Tibial nerve (tissue), 4 donors: ENCODE data around the gene FOS. TPM values are rescaled to one million over a fixed set of nuclear protein-coding genes. Genes with fewer than 3 reads are reported as not detected.

Source experiments
- DNase-seq, 2 donors: peaks; one replicate each; pipeline ENCODE4 v3.0.0-alpha.2; 2019; ENCODE audit warnings: low spot score in 2 of 2
- H3K27ac ChIP-seq, 4 donors: fragments of 200-600 bp; sonication (generic) in 3 of 4; one replicate each; pipeline ENCODE4 v1.5.1; 2017 to 2019; ENCODE audit warnings: mild to moderate bottlenecking in 1 of 4
- H3K27me3 ChIP-seq, 2 donors: fragments of 200-600 bp; sonication (generic) in 1 of 2; one replicate each; pipeline versions ENCODE4 v1.5.1 to v1.6.0; 2017 to 2019
- H3K36me3 ChIP-seq, 3 donors: fragments of 200-600 bp; sonication (generic); one replicate each; pipeline ENCODE4 v1.5.1; 2018 to 2019
- H3K4me1 ChIP-seq, 4 donors: fragments of 200-600 bp; sonication (generic) in 3 of 4; one replicate each; pipeline ENCODE4 v1.5.1; 2017 to 2019
- H3K4me3 ChIP-seq, 4 donors: fragments of 200-600 bp; sonication (generic) in 3 of 4; one replicate each; pipeline ENCODE4 v1.5.1; 2017 to 2019; ENCODE audit warnings: mild to moderate bottlenecking in 1 of 4, moderate library complexity in 1 of 4
- H3K9me3 ChIP-seq, 4 donors: fragments of 200-600 bp; sonication (generic) in 3 of 4; one replicate each; pipeline ENCODE4 v1.5.1; 2017 to 2019
- EP300 ChIP-seq, 2 donors: sonication (generic); formaldehyde crosslinking; IDR thresholded peaks; one replicate each; pipeline ENCODE4 v1.6.1; 2017; ENCODE audit warnings: antibody characterized with exemption in 2 of 2, mild to moderate bottlenecking in 1 of 2
- POLR2A ChIP-seq, 2 donors: fragments of 450-650 bp; IDR thresholded peaks; one replicate each; pipeline ENCODE4 v1.6.1; 2017; ENCODE audit warnings: antibody characterized with exemption in 2 of 2, mild to moderate bottlenecking in 2 of 2, moderate library complexity in 2 of 2
- WGBS, 2 donors: methylation state at CpG; one replicate each; pipeline ENCODE4 v1.1.5; 2018; 5-methylcytosine and 5-hydroxymethylcytosine counted together
- total RNA-seq, 4 donors: library from RNA; depleted of rRNA; stranded (reverse); fragments of >200 nt; gene quantifications; one replicate each; pipeline ENCODE4 v1.1.0, GENCODE V29; 2016
- TF ChIP-seq, protein P1 (sequence below), 5 experiments: fragments of 200-600 bp in 3 of 5; fragments of 450-650 bp in 2 of 5; sonication (generic) in 3 of 5; IDR thresholded peaks; one replicate each; pipeline ENCODE4 v1.5.1; 2016 to 2019; ENCODE audit warnings: antibody characterized with exemption in 5 of 5, mild to moderate bottlenecking in 3 of 5, moderate library complexity in 2 of 5

The FOS gene
- total RNA-seq, 4 donors from 2014 or later = 373 to 1,352 (median 619) TPM

- H3K4me1 ChIP-seq = peaks cover 0 to 47% (median 29%) of the 10 kb centered on the region in 4 donors
- H3K4me3 ChIP-seq = peak overlapping the region; percentile 29 to 54 (median 40)
- DNase-seq = peak; percentile 46 to 73
- TF ChIP-seq, protein P1, sequence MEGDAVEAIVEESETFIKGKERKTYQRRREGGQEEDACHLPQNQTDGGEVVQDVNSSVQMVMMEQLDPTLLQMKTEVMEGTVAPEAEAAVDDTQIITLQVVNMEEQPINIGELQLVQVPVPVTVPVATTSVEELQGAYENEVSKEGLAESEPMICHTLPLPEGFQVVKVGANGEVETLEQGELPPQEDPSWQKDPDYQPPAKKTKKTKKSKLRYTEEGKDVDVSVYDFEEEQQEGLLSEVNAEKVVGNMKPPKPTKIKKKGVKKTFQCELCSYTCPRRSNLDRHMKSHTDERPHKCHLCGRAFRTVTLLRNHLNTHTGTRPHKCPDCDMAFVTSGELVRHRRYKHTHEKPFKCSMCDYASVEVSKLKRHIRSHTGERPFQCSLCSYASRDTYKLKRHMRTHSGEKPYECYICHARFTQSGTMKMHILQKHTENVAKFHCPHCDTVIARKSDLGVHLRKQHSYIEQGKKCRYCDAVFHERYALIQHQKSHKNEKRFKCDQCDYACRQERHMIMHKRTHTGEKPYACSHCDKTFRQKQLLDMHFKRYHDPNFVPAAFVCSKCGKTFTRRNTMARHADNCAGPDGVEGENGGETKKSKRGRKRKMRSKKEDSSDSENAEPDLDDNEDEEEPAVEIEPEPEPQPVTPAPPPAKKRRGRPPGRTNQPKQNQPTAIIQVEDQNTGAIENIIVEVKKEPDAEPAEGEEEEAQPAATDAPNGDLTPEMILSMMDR (IDR thresholded peaks at IDR 0.05) = no peak
- peak; percentile 55 to 83 for TF ChIP-seq EP300 (IDR thresholded peaks at IDR 0.05)
- no peaks in the 10 kb centered on the region for H3K9me3 ChIP-seq
- H3K36me3 ChIP-seq = no peaks in the 10 kb centered on the region
- H3K27me3 ChIP-seq = no peaks in the 10 kb centered on the region
- H3K27ac ChIP-seq = peak overlapping the region; percentile 96 to 100 (median 98)
- WGBS, 2 donors = 14 to 16% methylated on average over 12 of the region's 12 CpGs
Measured at GRCh38 chr14:75258079-75258802, 20.4 kb upstream of the FOS start.

- DNase-seq = peak; percentile 96
- peak overlapping the region; percentile 29 to 54 (median 40) for H3K4me3 ChIP-seq
- H3K27me3 ChIP-seq = no peaks in the 10 kb centered on the region
- peak overlapping the region; percentile 96 to 100 (median 98) for H3K27ac ChIP-seq
- peak; percentile 69 to 76 for TF ChIP-seq POLR2A (IDR thresholded peaks at IDR 0.05)
- peak; percentile 98 to 100 for TF ChIP-seq EP300 (IDR thresholded peaks at IDR 0.05)
- TF ChIP-seq, protein P1 (IDR thresholded peaks at IDR 0.05) = peak in 1 of 5 experiments; percentile 12
- WGBS, 2 donors = 0% methylated on average over 18 to 37 of the region's 40 CpGs
- H3K4me1 ChIP-seq = peaks cover 0 to 44% (median 29%) of the 10 kb centered on the region in 4 donors
- H3K36me3 ChIP-seq = no peaks in the 10 kb centered on the region
- no peaks in the 10 kb centered on the region for H3K9me3 ChIP-seq
Measured at GRCh38 chr14:75258803-75259509, 19.7 kb upstream of the FOS start.

GRCh38 chr14:75259510-75259855 lies 19.1 kb upstream of the FOS start:
- Histone ChIP-seq H3K4me3 (peak overlapping the region; percentile 29 to 54 (median 40)), H3K36me3 (no peaks in the 10 kb centered on the region), H3K4me1 (peaks cover 0 to 39% (median 28%) of the 10 kb centered on the region in 4 donors), H3K27ac (peak overlapping the region; percentile 96 to 100 (median 98)), H3K9me3 (no peaks in the 10 kb centered on the region), H3K27me3 (no peaks in the 10 kb centered on the region)
- DNase-seq = no peak
- 3 to 8% methylated on average over 7 of the region's 7 CpGs for WGBS, 2 donors
- no peak for TF ChIP-seq EP300 (IDR thresholded peaks at IDR 0.05)
- TF ChIP-seq, protein P1 (IDR thresholded peaks at IDR 0.05) = peak in 3 of 5 experiments; percentile 6 to 30 (median 13)
- peak in 1 of 2 donors; percentile 2 for TF ChIP-seq POLR2A (IDR thresholded peaks at IDR 0.05)

- no peak for DNase-seq
- Histone ChIP-seq H3K4me3 (no peak overlapping the region), H3K27me3 (no peaks in the 10 kb centered on the region), H3K4me1 (peaks cover 0 to 32% (median 23%) of the 10 kb centered on the region in 4 donors), H3K9me3 (no peaks in the 10 kb centered on the region), H3K27ac (peak overlapping the region; percentile 96 to 100 (median 98)), H3K36me3 (no peaks in the 10 kb centered on the region)
- TF ChIP-seq EP300 (IDR thresholded peaks at IDR 0.05) (no peak), POLR2A (IDR thresholded peaks at IDR 0.05) (no peak)
- TF ChIP-seq, protein P1 (IDR thresholded peaks at IDR 0.05) = no peak
- 70 to 71% methylated on average over 8 of the region's 8 CpGs for WGBS, 2 donors
Measured at GRCh38 chr14:75260025-75260763, 18.4 kb upstream of the FOS start.
